IMR-90 (cell line): Measurements from ENCODE around the gene CCDC138. TPM values are rescaled to one million over a fixed set of nuclear protein-coding genes. Genes with fewer than 3 reads are reported as not detected.
A peak's percentile ranks its signal among the peaks of the same experiment; 100 is the strongest.

ENCODE experiments used
- ATAC-seq: fragments of 200-7000 bp; cut with Tn5 transposase; 2 replicates; pipeline ENCODE4 v1.9.1; 2020; ENCODE audit warnings: low read depth, mild to moderate bottlenecking, moderate library complexity
- BruUV-seq: library from RNA; stranded (reverse); fragments of 400-500 nt; replicated peaks from 2 replicates; lab custom pipeline; 2021; lab: Mats Ljungman, UMichigan
- CTCF ChIA-PET: fragments of 300-600 bp; formaldehyde crosslinking; extraction: SDS; loops from one replicate; lab custom pipeline; 2021; ENCODE audit warnings: antibody characterized with exemption; lab: Yijun Ruan, JAX
- POLR2A ChIA-PET: fragments of 300-600 bp; sonication (Branson Sonifier 250); formaldehyde crosslinking; loops from one replicate; lab custom pipeline; 2022; ENCODE audit warnings: antibody characterized with exemption; ENCODE audit not compliant: unreplicated experiment; lab: Charles Lee
- DNase-seq: peaks from one replicate; pipeline ENCODE4 v3.0.0; 2013
- H2AFZ ChIP-seq: replicated peaks from 2 replicates; pipeline ENCODE3; 2013; ENCODE audit warnings: low read length, mild to moderate bottlenecking; ENCODE audit not compliant: poor library complexity
- H2AK5ac ChIP-seq: 2 replicates; pipeline ENCODE4 v1.6.1; 2013; ENCODE audit warnings: low read depth, low read length, inconsistent platforms
- H2AK9ac ChIP-seq: replicated peaks from 2 replicates; pipeline ENCODE3; 2013; ENCODE audit warnings: mild to moderate bottlenecking, low read depth, low read length, moderate library complexity; ENCODE audit not compliant: poor library complexity
- H2BK120ac ChIP-seq: 2 replicates; pipeline ENCODE4 v1.6.1; 2013; ENCODE audit warnings: low read depth, low read length, inconsistent platforms
- H2BK15ac ChIP-seq: 3 replicates; pipeline ENCODE4 v1.6.1; 2013; ENCODE audit warnings: low read depth, low read length, inconsistent platforms
- H2BK20ac ChIP-seq: 2 replicates; pipeline ENCODE4 v1.6.1; 2013; ENCODE audit warnings: low read depth, mild to moderate bottlenecking, inconsistent platforms, low read length, moderate library complexity
- H2BK5ac ChIP-seq: 2 replicates; pipeline ENCODE4 v1.6.1; 2013; ENCODE audit warnings: mild to moderate bottlenecking, low read depth, low read length, inconsistent platforms; ENCODE audit not compliant: poor library complexity, severe bottlenecking
- H3K14ac ChIP-seq: replicated peaks from 2 replicates; pipeline ENCODE4 v1.6.1; 2013; ENCODE audit warnings: low read depth, low read length, inconsistent platforms
- H3K18ac ChIP-seq: 2 replicates; pipeline ENCODE4 v1.6.1; 2013; ENCODE audit warnings: low read depth, low read length, control low read depth
- H3K23ac ChIP-seq: 2 replicates; pipeline ENCODE4 v1.6.1; 2013; ENCODE audit warnings: low read depth, low read length, inconsistent platforms
- H3K27ac ChIP-seq: 2 replicates; pipeline ENCODE4 v1.5.1; 2013; ENCODE audit warnings: mild to moderate bottlenecking, control low read depth, low read length; ENCODE audit not compliant: insufficient read depth
- H3K27me3 ChIP-seq: 2 replicates; pipeline ENCODE4 v1.6.1; 2013; ENCODE audit warnings: low read length; ENCODE audit not compliant: control insufficient read depth, insufficient read depth
- H3K36me3 ChIP-seq: 2 replicates; pipeline ENCODE4 v1.6.1; 2013; ENCODE audit warnings: low read length, mixed read lengths; ENCODE audit not compliant: control insufficient read depth, insufficient read depth
- H3K4ac ChIP-seq: 2 replicates; pipeline ENCODE4 v1.6.1; 2013; ENCODE audit warnings: low read depth, low read length, inconsistent platforms
- H3K4me1 ChIP-seq: 2 replicates; pipeline ENCODE4 v1.6.1; 2013; ENCODE audit warnings: low read length, mixed read lengths; ENCODE audit not compliant: control insufficient read depth, insufficient read depth
- H3K4me2 ChIP-seq: 2 replicates; pipeline ENCODE4 v1.6.1; 2013; ENCODE audit warnings: low read depth, mild to moderate bottlenecking, control low read depth, low read length, moderate library complexity
- H3K4me3 ChIP-seq: 2 replicates; pipeline ENCODE4 v1.5.1; 2013; ENCODE audit warnings: low read depth, mild to moderate bottlenecking, control low read depth, low read length, moderate library complexity; ENCODE audit not compliant: insufficient read depth
- H3K56ac ChIP-seq: 2 replicates; pipeline ENCODE4 v1.6.1; 2013; ENCODE audit warnings: low read length, inconsistent platforms; ENCODE audit not compliant: insufficient read depth; ENCODE audit errors: extremely low read depth
- H3K79me1 ChIP-seq, 2 experiments: 2 replicates each; pipeline ENCODE4 v1.6.1; 2013; ENCODE audit warnings: low read length in 2 of 2, inconsistent platforms in 1 of 2, low read depth in 1 of 2
- H3K9ac ChIP-seq: 2 replicates; pipeline ENCODE4 v1.6.1; 2013; ENCODE audit warnings: low read depth, low read length, control low read depth
- H3K9me1 ChIP-seq: 2 replicates; pipeline ENCODE4 v1.6.1; 2013; ENCODE audit warnings: low read length, inconsistent platforms; ENCODE audit not compliant: insufficient read depth
- H3K9me3 ChIP-seq: 2 replicates; pipeline ENCODE4 v1.6.1; 2013; ENCODE audit warnings: low read length; ENCODE audit not compliant: control insufficient read depth, insufficient read depth
- H4K20me1 ChIP-seq: 2 replicates; pipeline ENCODE4 v1.6.1; 2013; ENCODE audit warnings: low read length, inconsistent platforms; ENCODE audit not compliant: insufficient read depth
- H4K5ac ChIP-seq: 2 replicates; pipeline ENCODE4 v1.6.1; 2013; ENCODE audit warnings: mild to moderate bottlenecking, low read depth, low read length, control low read depth
- H4K8ac ChIP-seq, 2 experiments: 2 replicates each; pipeline ENCODE4 v1.6.1; 2013; ENCODE audit warnings: low read depth in 2 of 2, low read length in 2 of 2, control low read depth in 1 of 2, inconsistent platforms in 1 of 2
- H4K91ac ChIP-seq: 2 replicates; pipeline ENCODE4 v1.6.1; 2013; ENCODE audit warnings: low read depth, low read length, inconsistent platforms; ENCODE audit not compliant: insufficient read depth
- BHLHE40 ChIP-seq: fragments of 150-350 bp; IDR thresholded peaks from 2 replicates; pipeline ENCODE4 v1.6.1; 2016; ENCODE audit warnings: mild to moderate bottlenecking, low read depth, low read length
- CEBPB ChIP-seq: IDR thresholded peaks from 2 replicates; pipeline ENCODE4 v1.6.1; 2012; ENCODE audit warnings: low read depth, low read length, improper control_type of control experiment
- CHD1 ChIP-seq: IDR thresholded peaks from 2 replicates; pipeline ENCODE4 v1.6.1; 2012; ENCODE audit warnings: low read depth, low read length, improper control_type of control experiment
- ELK1 ChIP-seq: fragments of 150-350 bp; IDR thresholded peaks from 2 replicates; pipeline ENCODE4 v1.6.1; 2016; ENCODE audit warnings: low read depth, mild to moderate bottlenecking, low read length, moderate library complexity, borderline replicate concordance
- MAZ ChIP-seq: IDR thresholded peaks from 2 replicates; pipeline ENCODE4 v1.6.1; 2012; ENCODE audit warnings: low read depth, mild to moderate bottlenecking, low read length, improper control_type of control experiment, moderate library complexity, borderline replicate concordance
- RFX5 ChIP-seq: IDR thresholded peaks from 2 replicates; pipeline ENCODE4 v1.8.0; 2012; ENCODE audit warnings: low read depth, mild to moderate bottlenecking, low read length, moderate library complexity
- WGBS, 2 experiments: methylation state at CpG; one replicate each; pipeline versions ENCODE4 v1.1.5 to v1.1.7; 2013; ENCODE audit warnings: missing lambda C conversion rate in 2 of 2; ENCODE audit not compliant: insufficient read length in 1 of 2; ENCODE audit errors: extremely low coverage in 2 of 2; 5-methylcytosine and 5-hydroxymethylcytosine counted together
- dilution Hi-C: fragments of 300-500 bp; cut with HindIII; formaldehyde crosslinking; loops from one replicate; pipeline ENCODE4 v1.14.3; 2018; ENCODE audit warnings: low sequenced_read_pairs; ENCODE audit not compliant: unreplicated experiment
- in situ Hi-C: fragments of 300-500 bp; cut with MboI; formaldehyde crosslinking; loops from 3 replicates; pipeline ENCODE4 v1.14.3; 2019; ENCODE audit warnings: low sequenced_read_pairs, inconsistent platforms, mixed read lengths
- intact Hi-C: fragments of 100-400 bp; cut with micrococcal nuclease; formaldehyde crosslinking; loops from 2 replicates; pipeline ENCODE4 v1.10.0; 2022
- polyA plus RNA-seq, 3 experiments: library from polyadenylated mRNA; depleted of rRNA; stranded (reverse); fragments of >200 nt; gene quantifications; 2 replicates each; pipeline ENCODE4 v1.2.3, GENCODE V29; 2012; ENCODE audit warnings: low replicate concordance in 1 of 3
- total RNA-seq: library from RNA; depleted of rRNA; stranded (reverse); fragments of >200 nt; gene quantifications from 2 replicates; pipeline ENCODE4 v1.2.3, GENCODE V29; 2012

The CCDC138 gene
- total and polyA plus RNA-seq, 2 of the 4 experiments (the other 2 are of a cell fraction) = 1.5 to 2.9 TPM

DNA sequence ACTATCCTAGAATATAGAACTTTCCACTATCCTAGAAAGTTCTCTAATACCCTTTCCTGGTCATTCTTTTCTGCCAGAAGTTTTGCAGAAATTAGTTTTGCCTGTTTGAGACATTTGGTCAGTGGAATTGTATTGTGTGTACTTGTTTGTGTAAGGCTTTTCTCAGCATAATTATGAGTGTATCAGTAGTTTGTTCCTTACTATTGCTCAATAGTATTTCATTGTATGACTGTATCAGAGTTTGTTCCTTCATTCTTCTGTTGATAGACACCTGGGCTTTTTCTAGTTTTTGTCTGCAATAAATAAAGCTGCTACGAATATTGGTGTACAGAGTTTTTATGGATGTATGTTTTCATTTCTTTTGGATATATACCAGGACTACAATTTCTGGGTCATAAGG is 27.2 kb downstream of the CCDC138 start:
- POLR2A ChIA-PET = no interaction called here
- dilution Hi-C loops = no loop called here
- CTCF ChIA-PET = no interaction called here
- Histone ChIP-seq H3K4me2 (no peak overlapping the region), H3K36me3 (peaks cover 8% of the 10 kb centered on the region), H2BK5ac (no peak overlapping the region), H4K8ac (no peak overlapping the region), H2BK20ac (no peak overlapping the region), H2AK9ac (no peak overlapping the region), H3K27me3 (no peaks in the 10 kb centered on the region), H3K18ac (no peak overlapping the region), H3K4ac (no peak overlapping the region), H3K9me1 (no peaks in the 10 kb centered on the region), H3K79me1 (peaks cover 0 to 9% of the 10 kb centered on the region in 2 experiments; a peak in 2 of 4 replicates), H2BK120ac (no peak overlapping the region), H3K9me3 (peaks cover 3% of the 10 kb centered on the region; the same call in 1 of the 2 replicates), H4K5ac (no peak overlapping the region), H2AK5ac (no peak overlapping the region), H4K91ac (no peak overlapping the region), H3K4me1 (no peaks in the 10 kb centered on the region), H4K20me1 (no peaks in the 10 kb centered on the region), H2AFZ (no peak overlapping the region), H3K9ac (no peak overlapping the region), H3K4me3 (no peak overlapping the region), H2BK15ac (no peak overlapping the region), H3K27ac (no peak overlapping the region), H3K23ac (no peak overlapping the region), H3K56ac (no peak overlapping the region), H3K14ac (no peak overlapping the region)
- no CpG with 5 or more reads among the region's 1 CpG for WGBS, 2 experiments
- no peak for DNase-seq
- no TSS peak for BruUV-seq
- ATAC-seq = no peak
- TF ChIP-seq MAZ (no peak), CEBPB (peak; percentile 72; the same call in 1 of the 2 replicates), CHD1 (no peak), RFX5 (no peak), BHLHE40 (no peak), ELK1 (no peak)
- intact Hi-C loops = no loop called here
- in situ Hi-C loops = no loop called here
